GM23338 (cell line): ENCODE results near the gene VSIG4. TPM values are rescaled to one million over a fixed set of nuclear protein-coding genes. Genes with fewer than 3 reads are reported as not detected.

Experiments
- ATAC-seq: fragments of 200-7000 bp; cut with Tn5 transposase; 3 replicates; pipeline ENCODE4 v1.9.1; 2020
- DNase-seq: peaks from one replicate; pipeline ENCODE4 v3.0.0-alpha.2; 2015; ENCODE audit warnings: low spot score
- H2AFZ ChIP-seq: fragments of 200-600 bp; sonication (generic); 2 replicates; pipeline ENCODE4 v1.8.0; 2016; ENCODE audit warnings: antibody characterized with exemption, mild to moderate bottlenecking, moderate library complexity
- H3F3A ChIP-seq: fragments of 200-600 bp; sonication (generic); replicated peaks from 2 replicates; pipeline ENCODE4 v1.8.0; 2017; ENCODE audit warnings: antibody characterized with exemption, mixed run types, low read depth
- H3K27ac ChIP-seq: fragments of 200-600 bp; sonication (generic); 2 replicates; pipeline ENCODE4 v1.6.1; 2016; ENCODE audit warnings: low read depth
- H3K27me3 ChIP-seq: fragments of 200-600 bp; sonication (generic); 2 replicates; pipeline ENCODE4 v1.8.0; 2016; ENCODE audit warnings: mild to moderate bottlenecking, mixed run types, moderate library complexity; ENCODE audit not compliant: insufficient read depth
- H3K36me3 ChIP-seq: fragments of 200-600 bp; sonication (generic); 2 replicates; pipeline ENCODE4 v1.8.0; 2016; ENCODE audit warnings: mild to moderate bottlenecking; ENCODE audit not compliant: insufficient read depth
- H3K4me1 ChIP-seq: fragments of 200-600 bp; sonication (generic); 2 replicates; pipeline ENCODE4 v1.8.0; 2016; ENCODE audit warnings: mild to moderate bottlenecking, moderate library complexity; ENCODE audit not compliant: insufficient read depth
- H3K4me2 ChIP-seq: fragments of 200-600 bp; sonication (generic); 2 replicates; pipeline ENCODE4 v1.7.1; 2017; ENCODE audit warnings: mixed run types
- H3K4me3 ChIP-seq: fragments of 200-600 bp; sonication (generic); 2 replicates; pipeline ENCODE4 v1.6.1; 2016; ENCODE audit warnings: mixed run types
- H3K79me2 ChIP-seq: fragments of 200-600 bp; sonication (generic); replicated peaks from 2 replicates; pipeline ENCODE4 v1.8.0; 2017; ENCODE audit warnings: mild to moderate bottlenecking; ENCODE audit not compliant: insufficient read depth
- H3K9me2 ChIP-seq: fragments of 200-600 bp; sonication (generic); 2 replicates; pipeline ENCODE4 v1.8.0; 2017; ENCODE audit not compliant: insufficient read depth
- H4K20me1 ChIP-seq: fragments of 200-600 bp; sonication (generic); replicated peaks from 2 replicates; pipeline ENCODE4 v1.8.0; 2017; ENCODE audit warnings: mild to moderate bottlenecking; ENCODE audit not compliant: insufficient read depth
- H3K27ac Mint-ChIP-seq: 2 replicates; pipeline ENCODE4 v1.8.0; 2020; ENCODE audit warnings: inconsistent platforms, mild to moderate bottlenecking, moderate library complexity, mixed read lengths
- H3K27me3 Mint-ChIP-seq: 3 replicates; pipeline ENCODE4 v1.8.0; 2022; ENCODE audit warnings: low read depth, mild to moderate bottlenecking, moderate library complexity, mixed read lengths, inconsistent platforms; ENCODE audit not compliant: insufficient read depth, poor library complexity
- H3K36me3 Mint-ChIP-seq: 3 replicates; pipeline ENCODE4 v1.8.0; 2021; ENCODE audit warnings: low read depth, mild to moderate bottlenecking, inconsistent platforms, moderate library complexity, mixed read lengths
- H3K4me1 Mint-ChIP-seq: 3 replicates; pipeline ENCODE4 v1.8.0; 2020; ENCODE audit warnings: mild to moderate bottlenecking, inconsistent platforms, mixed read lengths
- H3K4me3 Mint-ChIP-seq: 3 replicates; pipeline ENCODE4 v1.8.0; 2021; ENCODE audit warnings: moderate library complexity, mild to moderate bottlenecking, inconsistent platforms, mixed read lengths
- H3K9me3 Mint-ChIP-seq: 3 replicates; pipeline ENCODE4 v1.8.0; 2020; ENCODE audit warnings: moderate library complexity, mild to moderate bottlenecking, inconsistent platforms, mixed read lengths
- CREB1 ChIP-seq: fragments of 250-450 bp; sonication (Bioruptor Pico); IDR thresholded peaks from 2 replicates; pipeline ENCODE4 v1.5.0; 2020; ENCODE audit warnings: low read depth, mild to moderate bottlenecking, moderate library complexity
- CTCF ChIP-seq, 2 experiments: fragments of 200-600 bp in 1 of 2; sonication (generic) in 1 of 2; conservative IDR thresholded peaks; 2 replicates each; pipeline versions ENCODE4 v1.5.1 to v1.6.1; 2016 to 2017; ENCODE audit warnings: antibody characterized with exemption in 2 of 2, low read depth in 2 of 2, mild to moderate bottlenecking in 2 of 2, moderate library complexity in 1 of 2
- EZH2 ChIP-seq: fragments of 200-600 bp; sonication (generic); IDR thresholded peaks from one replicate; pipeline ENCODE4 v1.8.0; 2017; ENCODE audit warnings: antibody characterized with exemption, mild to moderate bottlenecking, low read depth; ENCODE audit not compliant: unreplicated experiment
- EZH2phosphoT487 ChIP-seq: fragments of 200-600 bp; sonication (generic); IDR thresholded peaks from one replicate; pipeline ENCODE4 v1.8.1; 2018; ENCODE audit warnings: antibody characterized with exemption; ENCODE audit not compliant: unreplicated experiment
- JUNB ChIP-seq: IDR thresholded peaks from one replicate; pipeline ENCODE4 v1.6.1; 2016; ENCODE audit warnings: antibody characterized with exemption; ENCODE audit not compliant: unreplicated experiment
- NANOG ChIP-seq: IDR thresholded peaks from 2 replicates; pipeline ENCODE4 v1.6.1; 2016; ENCODE audit warnings: antibody characterized with exemption, borderline replicate concordance
- POLR2AphosphoS5 ChIP-seq: IDR thresholded peaks from 2 replicates; pipeline ENCODE4 v1.6.1; 2016; ENCODE audit warnings: antibody characterized with exemption, low read depth
- STAT1 ChIP-seq: IDR thresholded peaks from one replicate; pipeline ENCODE4 v1.6.1; 2016; ENCODE audit warnings: antibody characterized with exemption; ENCODE audit not compliant: unreplicated experiment
- ZNF114 ChIP-seq: fragments of 250-450 bp; sonication (Bioruptor Pico); IDR thresholded peaks from 2 replicates; pipeline ENCODE4 v1.5.0; 2020; ENCODE audit warnings: mild to moderate bottlenecking, moderate library complexity
- ZNF331 ChIP-seq: fragments of 250-450 bp; sonication (Bioruptor Pico); IDR thresholded peaks from 2 replicates; pipeline ENCODE4 v1.5.0; 2020; ENCODE audit warnings: low read depth, mild to moderate bottlenecking, moderate library complexity
- polyA plus RNA-seq: library from polyadenylated mRNA; unstranded; fragments of >200 nt; fragmentation: Nextera tagmentation; extraction: Ambion mirVana; gene quantifications from 2 replicates; pipeline ENCODE4 v1.2.1, GENCODE V29; 2016
- total RNA-seq: library from RNA; depleted of rRNA; stranded (reverse); fragments of >200 nt; shearing (Covaris generic); gene quantifications from 2 replicates; pipeline ENCODE4 v1.2.3, GENCODE V29; 2014
- TF ChIP-seq, protein P1 (sequence below): IDR thresholded peaks from 2 replicates; pipeline ENCODE4 v1.6.1; 2016; ENCODE audit warnings: antibody characterized with exemption

VSIG4 gene
- total and polyA plus RNA-seq, 2 experiments from 2014 or later = not detected

GRCh38 chrX:66020631-66021334 lies 19.1 kb downstream of the VSIG4 start (continued):
- TF ChIP-seq EZH2phosphoT487 (no peak), ZNF331 (CRISPR knock-in tag) (no peak), EZH2 (no peak), JUNB (no peak), CTCF (conservative IDR thresholded peaks at IDR 0.05; ENCODE audit: low read depth in 2 of 2) (no peak), ZNF114 (CRISPR knock-in tag) (no peak), NANOG (no peak)

DNA sequence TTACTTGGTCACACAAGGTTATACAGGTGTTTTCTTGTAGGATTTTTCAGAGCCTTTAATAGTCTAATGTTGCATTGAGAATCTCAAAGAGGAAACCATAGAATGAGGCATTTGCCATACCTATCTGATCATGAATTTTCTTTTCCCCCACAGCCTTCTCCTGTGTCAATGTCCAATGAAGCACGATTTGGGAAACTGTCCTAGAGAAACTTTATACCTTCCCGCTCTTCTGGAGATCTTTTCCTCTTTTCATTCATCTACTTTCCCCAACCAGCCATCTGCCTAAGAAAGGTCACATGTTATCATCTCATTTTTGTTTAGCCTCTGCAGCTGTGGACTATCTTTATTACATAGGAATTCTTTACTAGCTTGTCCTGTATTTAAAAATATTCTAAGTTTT lies 19.9 kb downstream of the VSIG4 start:
- H3K27ac ChIP-seq = no peak overlapping the region
- H3K4me3 ChIP-seq = no peak overlapping the region
- no peaks in the 10 kb centered on the region for H3K4me1 ChIP-seq
- Mint-ChIP-seq H3K36me3 (no peaks in the 10 kb centered on the region), H3K27me3 (no peaks in the 10 kb centered on the region), H3K4me1 (peaks cover 5% of the 10 kb centered on the region; the same call in 1 of the 3 replicates), H3K9me3 (no peaks in the 10 kb centered on the region), H3K4me3 (no peak overlapping the region), H3K27ac (no peak overlapping the region)
- H3K79me2 ChIP-seq = no peaks in the 10 kb centered on the region
- no peak for DNase-seq
- no peak overlapping the region for H3K4me2 ChIP-seq
- H3F3A ChIP-seq = no peaks in the 10 kb centered on the region
- ATAC-seq = no peak
- TF ChIP-seq ZNF114 (CRISPR knock-in tag) (no peak), EZH2phosphoT487 (no peak), STAT1 (no peak), NANOG (no peak), CREB1 (no peak), CTCF (conservative IDR thresholded peaks at IDR 0.05; ENCODE audit: low read depth in 2 of 2) (no peak), POLR2AphosphoS5 (no peak), JUNB (no peak)
- TF ChIP-seq, protein P1, sequence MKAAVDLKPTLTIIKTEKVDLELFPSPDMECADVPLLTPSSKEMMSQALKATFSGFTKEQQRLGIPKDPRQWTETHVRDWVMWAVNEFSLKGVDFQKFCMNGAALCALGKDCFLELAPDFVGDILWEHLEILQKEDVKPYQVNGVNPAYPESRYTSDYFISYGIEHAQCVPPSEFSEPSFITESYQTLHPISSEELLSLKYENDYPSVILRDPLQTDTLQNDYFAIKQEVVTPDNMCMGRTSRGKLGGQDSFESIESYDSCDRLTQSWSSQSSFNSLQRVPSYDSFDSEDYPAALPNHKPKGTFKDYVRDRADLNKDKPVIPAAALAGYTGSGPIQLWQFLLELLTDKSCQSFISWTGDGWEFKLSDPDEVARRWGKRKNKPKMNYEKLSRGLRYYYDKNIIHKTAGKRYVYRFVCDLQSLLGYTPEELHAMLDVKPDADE = no peak
- H4K20me1 ChIP-seq = no peaks in the 10 kb centered on the region
- no peaks in the 10 kb centered on the region for H3K36me3 ChIP-seq
- no peak overlapping the region for H2AFZ ChIP-seq
- no peaks in the 10 kb centered on the region for H3K27me3 ChIP-seq
- H3K9me2 ChIP-seq = no peaks in the 10 kb centered on the region
